Fibroblast of lung (primary cell): Measurements from ENCODE around the gene SLC23A3. TPM values are rescaled to one million over a fixed set of nuclear protein-coding genes. Genes with fewer than 3 reads are reported as not detected.

Experiments used
- DNase-seq, 2 donors: peaks; one replicate each; pipeline versions ENCODE4 v3.0.0 to v3.0.0-alpha.2; 2010; ENCODE audit warnings: low read depth in 2 of 2
- H2AFZ ChIP-seq: 2 replicates; pipeline ENCODE4 v1.5.1; 2012; ENCODE audit warnings: low read length, control low read depth, inconsistent platforms
- H3K27ac ChIP-seq: 2 replicates; pipeline ENCODE4 v1.5.1; 2011; ENCODE audit warnings: low read length, control low read depth; ENCODE audit not compliant: insufficient read depth
- H3K27me3 ChIP-seq: 2 replicates; pipeline ENCODE4 v1.5.1; 2011; ENCODE audit warnings: mild to moderate bottlenecking, low read length; ENCODE audit not compliant: control insufficient read depth, insufficient read depth
- H3K36me3 ChIP-seq: 2 replicates; pipeline ENCODE4 v1.5.1; 2011; ENCODE audit warnings: low read length; ENCODE audit not compliant: control insufficient read depth, insufficient read depth
- H3K4me1 ChIP-seq: 2 replicates; pipeline ENCODE4 v1.5.1; 2011; ENCODE audit warnings: low read length; ENCODE audit not compliant: control insufficient read depth, insufficient read depth; ENCODE audit errors: extremely low read depth
- H3K4me2 ChIP-seq: 2 replicates; pipeline ENCODE4 v1.5.1; 2011; ENCODE audit warnings: low read length, control low read depth; ENCODE audit not compliant: insufficient read depth; ENCODE audit errors: extremely low read depth
- H3K4me3 ChIP-seq, 4 experiments: fragments of 200-600 bp in 1 of 4; sonication (generic) in 1 of 4; replicated peaks in 1 of 4; 2 replicates each; pipeline ENCODE4 v1.5.1; 2011 to 2016; ENCODE audit warnings: low read length in 4 of 4, low read depth in 3 of 4, mild to moderate bottlenecking in 3 of 4, control low read depth in 2 of 4, inconsistent platforms in 1 of 4, mixed read lengths in 1 of 4; ENCODE audit not compliant: insufficient read depth in 1 of 4; ENCODE audit errors: control extremely low read depth in 1 of 4
- H3K79me2 ChIP-seq: 2 replicates; pipeline ENCODE4 v1.5.1; 2012; ENCODE audit warnings: mild to moderate bottlenecking, low read length, inconsistent platforms; ENCODE audit not compliant: control insufficient read depth, insufficient read depth
- H3K9ac ChIP-seq: 2 replicates; pipeline ENCODE4 v1.5.1; 2011; ENCODE audit warnings: mild to moderate bottlenecking, low read length, control low read depth; ENCODE audit not compliant: insufficient read depth
- H3K9me3 ChIP-seq: 2 replicates; pipeline ENCODE4 v1.5.1; 2012; ENCODE audit warnings: low read depth, low read length; ENCODE audit not compliant: control insufficient read depth, insufficient read depth
- H4K20me1 ChIP-seq: 2 replicates; pipeline ENCODE4 v1.5.1; 2011; ENCODE audit warnings: low read length; ENCODE audit not compliant: control insufficient read depth, insufficient read depth; ENCODE audit errors: extremely low read depth
- CTCF ChIP-seq, 2 donors: IDR thresholded peaks in 1 of 2; conservative IDR thresholded peaks in 1 of 2; 1 replicate in 1 of 2; 2 replicates in 1 of 2; pipeline ENCODE4 v1.5.1; 2011 to 2012; ENCODE audit warnings: low read length in 2 of 2, control low read depth in 1 of 2, inconsistent platforms in 1 of 2, low read depth in 1 of 2, mild to moderate bottlenecking in 1 of 2
- EZH2 ChIP-seq: IDR thresholded peaks from 2 replicates; pipeline ENCODE4 v1.5.1; 2012; ENCODE audit warnings: low read length, control low read depth, mild to moderate bottlenecking; ENCODE audit errors: missing control alignments
- polyA plus RNA-seq, 2 donors: library from polyadenylated mRNA; depleted of rRNA in 1 of 2; stranded (reverse) in 1 of 2; unstranded in 1 of 2; fragments of >200 nt; gene quantifications; 2 replicates each; pipeline ENCODE4 v1.2.1, GENCODE V29; 2011 to 2012; ENCODE audit warnings: missing spikeins in 1 of 2
- total RNA-seq: library from RNA; depleted of rRNA; stranded (reverse); fragments of >200 nt; gene quantifications from 2 replicates; pipeline ENCODE4 v1.2.1, GENCODE V29; 2014

SLC23A3 gene
- total and polyA plus RNA-seq, 2 donors (not counting 1 experiment from before 2014, with no cell fraction given), result 0.52 to 2.5 TPM

GRCh38 chr2:219207134-219207883 lies 37.5 kb upstream of the SLC23A3 start:
- H4K20me1 ChIP-seq, result no peaks in the 10 kb centered on the region
- no peak for DNase-seq
- H2AFZ ChIP-seq, result peak overlapping the region; percentile 3
- no peak for TF ChIP-seq CTCF (conservative IDR thresholded peaks at IDR 0.05 in 1 of 2, IDR thresholded peaks at IDR 0.05 in 1 of 2; ENCODE audit: low read depth in 1 of 2, low read length in 2 of 2)
- no peak for TF ChIP-seq EZH2
- H3K79me2 ChIP-seq, result peaks cover 2% of the 10 kb centered on the region
- peaks cover 15% of the 10 kb centered on the region for H3K36me3 ChIP-seq
- peaks cover 16% of the 10 kb centered on the region for H3K4me1 ChIP-seq
- H3K4me3 ChIP-seq, result peak overlapping the region; percentile 58 to 79 (median 72)
- peak overlapping the region; percentile 80 for H3K27ac ChIP-seq
- H3K27me3 ChIP-seq, result peaks cover 2% of the 10 kb centered on the region
- H3K4me2 ChIP-seq, result peak overlapping the region; percentile 94
- H3K9ac ChIP-seq, result peak overlapping the region; percentile 32
- H3K9me3 ChIP-seq, result no peaks in the 10 kb centered on the region

- Histone ChIP-seq H3K4me3 (peak within 1 kb of the TSS; percentile 58 to 85 (median 75)), H3K36me3 (peaks cover 15% of the 10 kb centered on the region), H3K4me2 (peak within 1 kb of the TSS; percentile 99), H4K20me1 (no peaks in the 10 kb centered on the region), H3K9ac (peak within 1 kb of the TSS; percentile 71), H3K9me3 (no peaks in the 10 kb centered on the region), H3K27ac (peak within 1 kb of the TSS; percentile 80), H3K4me1 (peaks cover 16% of the 10 kb centered on the region), H2AFZ (peak within 1 kb of the TSS; percentile 91), H3K27me3 (peaks cover 2% of the 10 kb centered on the region), H3K79me2 (peaks cover 2% of the 10 kb centered on the region)
- DNase-seq, result peak; percentile 86 to 90
- TF ChIP-seq CTCF (conservative IDR thresholded peaks at IDR 0.05 in 1 of 2, IDR thresholded peaks at IDR 0.05 in 1 of 2; ENCODE audit: low read depth in 1 of 2, low read length in 2 of 2) (no peak), EZH2 (no peak)
Observed at GRCh38 chr2:219206328-219207133, 36.7 kb upstream of the SLC23A3 start, which contains the start of gene ZFAND2B. Gene ZFAND2B (plus strand): TSS chr2:219206782. CDS start chr2:219206988, 206 bp downstream.

GRCh38 chr2:219205981-219206327 lies 36.1 kb upstream of the SLC23A3 start:
- peak overlapping the region; percentile 91 for H2AFZ ChIP-seq
- peak overlapping the region; percentile 68 for H3K9ac ChIP-seq
- H3K36me3 ChIP-seq, result peaks cover 15% of the 10 kb centered on the region
- no peak for DNase-seq
- TF ChIP-seq EZH2 (no peak), CTCF (conservative IDR thresholded peaks at IDR 0.05 in 1 of 2, IDR thresholded peaks at IDR 0.05 in 1 of 2; ENCODE audit: low read depth in 1 of 2, low read length in 2 of 2) (no peak)
- peaks cover 2% of the 10 kb centered on the region for H3K79me2 ChIP-seq
- H3K27ac ChIP-seq, result peak overlapping the region; percentile 50
- peak overlapping the region; percentile 58 to 85 (median 75) for H3K4me3 ChIP-seq
- H4K20me1 ChIP-seq, result no peaks in the 10 kb centered on the region
- peaks cover 2% of the 10 kb centered on the region for H3K27me3 ChIP-seq
- no peaks in the 10 kb centered on the region for H3K9me3 ChIP-seq
- H3K4me1 ChIP-seq, result peaks cover 16% of the 10 kb centered on the region
- peak overlapping the region; percentile 99 for H3K4me2 ChIP-seq
